OCI-M1 (cell line): ENCODE data around the gene TEKT3.

Source experiments
- DNase-seq: peaks from one replicate; lab custom pipeline; 2025; lab: John Stamatoyannopoulos, UW

TEKT3 gene

GRCh38 chr17:15349119-15349518, 7.7 kb upstream of the TEKT3 start:
- no peak for DNase-seq

- DNase-seq, result no peak
These were observed 6.6 kb upstream of the TEKT3 start for GRCh38 chr17:15348021-15348420.

- DNase-seq, result no peak
These were observed 4.7 kb upstream of the TEKT3 start for GRCh38 chr17:15346066-15346595.

GRCh38 chr17:15343749-15344148, 2.4 kb upstream of the TEKT3 start:
- no peak for DNase-seq

- no peak for DNase-seq
These were observed 1.1 kb upstream of the TEKT3 start for GRCh38 chr17:15342460-15342859.

GRCh38 chr17:15341966-15342365, 569 bp upstream of the TEKT3 start:
- no peak for DNase-seq

- no peak for DNase-seq
These were observed 431 bp downstream of the TEKT3 start for GRCh38 chr17:15340966-15341365.

- DNase-seq, result no peak
These were observed 6.0 kb downstream of the TEKT3 start for GRCh38 chr17:15335446-15335845.

- DNase-seq, result no peak
These were observed 7.1 kb downstream of the TEKT3 start for GRCh38 chr17:15334266-15334665.

- no peak for DNase-seq
These were observed 9.1 kb downstream of the TEKT3 start for GRCh38 chr17:15332338-15332737.

GRCh38 chr17:15323131-15323530, 18.3 kb downstream of the TEKT3 start:
- DNase-seq, result no peak

GRCh38 chr17:15321556-15322251, 19.7 kb downstream of the TEKT3 start:
- DNase-seq, result no peak

- no peak for DNase-seq
These were observed 21.9 kb downstream of the TEKT3 start for GRCh38 chr17:15319452-15320010.

GRCh38 chr17:15311996-15312395, 29.4 kb downstream of the TEKT3 start:
- DNase-seq, result no peak

GRCh38 chr17:15309793-15310192, 31.6 kb downstream of the TEKT3 start:
- no peak for DNase-seq

- no peak for DNase-seq
These were observed 32.2 kb downstream of the TEKT3 start for GRCh38 chr17:15309236-15309635.

GRCh38 chr17:15308758-15309157, 32.6 kb downstream of the TEKT3 start:
- DNase-seq, result no peak

GRCh38 chr17:15307710-15308111, 33.7 kb downstream of the TEKT3 start:
- DNase-seq, result no peak

GRCh38 chr17:15303851-15304250, 37.5 kb downstream of the TEKT3 start:
- no peak for DNase-seq

GRCh38 chr17:15303268-15303667, 38.1 kb downstream of the TEKT3 start:
- no peak for DNase-seq

- DNase-seq, result no peak
These were observed 39.6 kb downstream of the TEKT3 start for GRCh38 chr17:15301845-15302244.

- no peak for DNase-seq
These were observed 43.2 kb downstream of the TEKT3 start for GRCh38 chr17:15298176-15298575.

- DNase-seq, result no peak
These were observed 47.8 kb downstream of the TEKT3 start for GRCh38 chr17:15293558-15293957.
